GM19035 (cell line): ENCODE results near the gene CDHR4.
"Not testable (repeated sequence)": the region's sequence is repeated elsewhere in the genome, so short reads cannot be mapped to it uniquely, and the experiment has no call there.

Source experiments
- ATAC-seq: cut with Tn5 transposase; IDR thresholded peaks from one replicate; pipeline ENCODE4 v1.9.1; 2021; ENCODE audit not compliant: unreplicated experiment

Gene CDHR4

GRCh38 chr3:49781415-49782199, 18.1 kb downstream of the CDHR4 start:
- no peak for ATAC-seq

- ATAC-seq = not testable (repeated sequence)
Measured at GRCh38 chr3:49780975-49781365, 18.7 kb downstream of the CDHR4 start.

GRCh38 chr3:49780080-49780974, 19.3 kb downstream of the CDHR4 start:
- ATAC-seq = no peak

- no peak for ATAC-seq
Measured at GRCh38 chr3:49779358-49780079, 20.2 kb downstream of the CDHR4 start.

- ATAC-seq = not testable (repeated sequence)
Measured at GRCh38 chr3:49776101-49776500, 23.6 kb downstream of the CDHR4 start.

GRCh38 chr3:49775538-49775937, 24.1 kb downstream of the CDHR4 start:
- no peak for ATAC-seq

GRCh38 chr3:49772703-49773102, 27.0 kb downstream of the CDHR4 start:
- ATAC-seq = no peak

- no peak for ATAC-seq
Measured at GRCh38 chr3:49771340-49771938, 28.2 kb downstream of the CDHR4 start.

GRCh38 chr3:49769926-49770325, 29.7 kb downstream of the CDHR4 start:
- ATAC-seq = no peak

- no peak for ATAC-seq
Measured at GRCh38 chr3:49769286-49769915, 30.3 kb downstream of the CDHR4 start.

- ATAC-seq = no peak
Measured at GRCh38 chr3:49763981-49764380, 35.7 kb downstream of the CDHR4 start.

- ATAC-seq = no peak
Measured at GRCh38 chr3:49761661-49762060, 38.0 kb downstream of the CDHR4 start.

GRCh38 chr3:49759226-49759625, 40.4 kb downstream of the CDHR4 start:
- ATAC-seq = no peak

GRCh38 chr3:49757197-49757596, 42.5 kb downstream of the CDHR4 start:
- ATAC-seq = no peak

- ATAC-seq = no peak
Measured at GRCh38 chr3:49756036-49756435, 43.6 kb downstream of the CDHR4 start.

- ATAC-seq = no peak
Measured at GRCh38 chr3:49754536-49754935, 45.1 kb downstream of the CDHR4 start.

GRCh38 chr3:49751501-49751900, 48.2 kb downstream of the CDHR4 start:
- no peak for ATAC-seq

GRCh38 chr3:49750056-49750455, 49.6 kb downstream of the CDHR4 start:
- ATAC-seq = no peak

- ATAC-seq = not testable (repeated sequence)
Measured at GRCh38 chr3:49748874-49749273, 50.8 kb downstream of the CDHR4 start.

GRCh38 chr3:49747792-49748480, 51.7 kb downstream of the CDHR4 start:
- ATAC-seq = no peak
